DMS 273 (cell line): ENCODE results near the gene BPTF.
"Not testable (repeated sequence)": the region's sequence is repeated elsewhere in the genome, so short reads cannot be mapped to it uniquely, and the experiment has no call there.

ENCODE experiments used
- DNase-seq: peaks from one replicate; lab custom pipeline; 2025; ENCODE audit not compliant: unreplicated experiment; lab: John Stamatoyannopoulos, UW

The BPTF gene

GRCh38 chr17:67970783-67971182, 145.5 kb downstream of the BPTF start:
- DNase-seq: no peak

- DNase-seq: no peak
Observed at GRCh38 chr17:67974185-67974584, 148.9 kb downstream of the BPTF start.

- no peak for DNase-seq
Observed at GRCh38 chr17:67974598-67975066, 149.3 kb downstream of the BPTF start.

- not testable (repeated sequence) for DNase-seq
Observed at GRCh38 chr17:67976306-67976705, 151.0 kb downstream of the BPTF start.

GRCh38 chr17:67980456-67980855, 155.2 kb downstream of the BPTF start:
- DNase-seq: peak; percentile 12

- DNase-seq: not testable (repeated sequence)
Observed at GRCh38 chr17:67980883-67981282, 155.6 kb downstream of the BPTF start.

GRCh38 chr17:67982034-67982640, 156.8 kb downstream of the BPTF start:
- DNase-seq: no peak

GRCh38 chr17:67982686-67983382, 157.5 kb downstream of the BPTF start:
- no peak for DNase-seq

GRCh38 chr17:67983383-67983688, 158.0 kb downstream of the BPTF start:
- DNase-seq: no peak

GRCh38 chr17:67990909-67991308, 165.6 kb downstream of the BPTF start:
- no peak for DNase-seq

GRCh38 chr17:67992548-67993152, 167.3 kb downstream of the BPTF start:
- no peak for DNase-seq

- peak; percentile 96 for DNase-seq
Observed at GRCh38 chr17:67993153-67993997, 168.1 kb downstream of the BPTF start.

- DNase-seq: peak; percentile 63
Observed at GRCh38 chr17:67993998-67994361, 168.7 kb downstream of the BPTF start.

GRCh38 chr17:67994817-67995569, 169.7 kb downstream of the BPTF start:
- peak; percentile 81 for DNase-seq

GRCh38 chr17:67995570-67996263, 170.4 kb downstream of the BPTF start:
- peak; percentile 75 for DNase-seq

- peak; percentile 45 for DNase-seq
Observed at GRCh38 chr17:67996301-67997171, 171.2 kb downstream of the BPTF start, which contains the start of gene C17orf58. Gene C17orf58 (minus strand): TSS chr17:67996469. CDS start chr17:67996198, 271 bp downstream.

GRCh38 chr17:67998466-67998865, 173.2 kb downstream of the BPTF start:
- no peak for DNase-seq

- no peak for DNase-seq
Observed at GRCh38 chr17:67999291-67999911, 174.1 kb downstream of the BPTF start.

- no peak for DNase-seq
Observed at GRCh38 chr17:68004201-68004600, 178.9 kb downstream of the BPTF start.
